ENCODE measurements around the gene DHRSX. TPM values are rescaled to one million over a fixed set of nuclear protein-coding genes. Genes with fewer than 3 reads are reported as not detected.

The DHRSX gene
- total and polyA plus RNA-seq, 2 of the 8 experiments (the other 6 are each of a cell fraction or from before 2014, with no cell fraction given): 35.1 to 43.4 TPM

GRCh38 chrX:2263203-2263602 lies 237.6 kb downstream of the DHRSX start:
- Histone ChIP-seq H3K9ac (replicated peaks in 1 of 4; ENCODE audit: extremely low read depth in 1 of 4, low read depth in 3 of 4, low read length in 3 of 4) (no peak overlapping the region; a peak in 2 of 7 replicates), H3K23ac (ENCODE audit: insufficient read length) (no peak overlapping the region), H3K79me1 (ENCODE audit: low read depth, low read length) (0 out of 2 replicates have a peak, but pooled peaks cover 5% of the 10 kb centered on the region), H4K20me1 (replicated peaks in 1 of 2; ENCODE audit: control insufficient read depth in 1 of 2, insufficient read depth in 2 of 2, low read length in 2 of 2) (peaks cover 2 to 6% of the 10 kb centered on the region in 2 experiments), H2BK15ac (ENCODE audit: low read length) (no peak overlapping the region), H3K4ac (replicated peaks; ENCODE audit: insufficient read length, low read depth, low read length) (no peak overlapping the region), H2BK120ac (replicated peaks; ENCODE audit: low read depth, low read length) (no peak overlapping the region), H3K14ac (ENCODE audit: insufficient read length) (no peak overlapping the region), H3K9me3 (ENCODE audit: insufficient read depth in 2 of 2, low read depth in 1 of 2, low read length in 1 of 2) (no peaks in the 10 kb centered on the region), H3K27ac (ENCODE audit: low read depth, low read length) (no peak overlapping the region), H2BK5ac (ENCODE audit: low read depth, low read length) (peak overlapping the region; percentile 41; the same call in 1 of the 2 replicates), H3K4me1 (replicated peaks in 1 of 4; ENCODE audit: control insufficient read depth in 3 of 4, insufficient read depth in 4 of 4, low read length in 3 of 4) (peaks cover 0 to 14% (median 8%) of the 10 kb centered on the region in 4 experiments; a peak in 5 of 7 replicates), H3K4me2 (ENCODE audit: insufficient read depth in 1 of 2, low read depth in 2 of 2, low read length in 2 of 2) (no peak overlapping the region; a peak in 1 of 4 replicates), H4K8ac (ENCODE audit: extremely low read depth, insufficient read depth, low read length) (no peak overlapping the region), H2BK20ac (ENCODE audit: low read length) (no peak overlapping the region), H4K5ac (ENCODE audit: insufficient read length, low read depth, low read length) (no peak overlapping the region), H3K18ac (ENCODE audit: extremely low read depth, low read length) (no peak overlapping the region), H3K56ac (replicated peaks; ENCODE audit: insufficient read length, low read depth, low read length) (no peak overlapping the region), H3K4me3 (ENCODE audit: extremely low read depth in 1 of 4, insufficient read depth in 2 of 4, low read depth in 3 of 4, low read length in 4 of 4) (no peak overlapping the region), H3K36me3 (ENCODE audit: control insufficient read depth in 2 of 4, insufficient read depth in 4 of 4, low read length in 3 of 4) (peaks cover 0 to 6% (median 3%) of the 10 kb centered on the region in 4 experiments; a peak in 5 of 8 replicates), H3K23me2 (ENCODE audit: low read depth, low read length) (no peaks in the 10 kb centered on the region), H2AFZ (ENCODE audit: low read length) (no peak overlapping the region), H2BK12ac (ENCODE audit: low read depth, low read length) (0 out of 2 replicates have a peak overlapping the region, but pooled peaks have one; percentile 29), H3K79me2 (ENCODE audit: control insufficient read depth in 1 of 2, insufficient read depth in 2 of 2, low read length in 2 of 2) (no peaks in the 10 kb centered on the region), H4K91ac (replicated peaks; ENCODE audit: insufficient read length, low read length) (no peak overlapping the region), H3K27me3 (replicated peaks in 1 of 4; ENCODE audit: control insufficient read depth in 3 of 4, extremely low read depth in 1 of 4, insufficient read depth in 3 of 4, low read length in 3 of 4) (no peaks in the 10 kb centered on the region), H2AK5ac (ENCODE audit: low read depth, low read length) (0 out of 2 replicates have a peak overlapping the region, but pooled peaks have one; percentile 24)
- DNase-seq (ENCODE audit: low read depth in 1 of 2, low spot score in 2 of 2) (no peak), FAIRE-seq (no peak)
- CTCF ChIA-PET (ENCODE audit: partially characterized antibody): no interaction called here
- TF ChIP-seq SRF (IDR thresholded peaks at IDR 0.05; ENCODE audit: low read depth, low read length) (no peak), FOSL1 (IDR thresholded peaks at IDR 0.05; ENCODE audit: insufficient read depth, low read depth, low read length) (no peak), SP2 (IDR thresholded peaks at IDR 0.05; ENCODE audit: low read length) (no peak), JUND (IDR thresholded peaks at IDR 0.05; ENCODE audit: low read length) (no peak), EGR1 (IDR thresholded peaks at IDR 0.05; ENCODE audit: borderline replicate concordance, low read depth, low read length) (no peak), CTBP2 (IDR thresholded peaks at IDR 0.05; ENCODE audit: borderline replicate concordance, insufficient read depth, insufficient read length, low read length) (no peak), RFX5 (IDR thresholded peaks at IDR 0.05; ENCODE audit: borderline replicate concordance, low read depth, low read length) (no peak), TAF7 (optimal IDR thresholded peaks at IDR 0.05; ENCODE audit: borderline replicate concordance, low read depth, low read length) (no peak), CBX5 (IDR thresholded peaks at IDR 0.05; ENCODE audit: low read depth, low read length) (no peak), NANOG (IDR thresholded peaks at IDR 0.05; ENCODE audit: insufficient read depth, low read depth, low read length, poor library complexity, severe bottlenecking) (no peak), HDAC6 (IDR thresholded peaks at IDR 0.05; ENCODE audit: low read depth, low read length) (no peak), SP4 (IDR thresholded peaks at IDR 0.05; ENCODE audit: low read length) (no peak)
- POLR2A ChIA-PET (ENCODE audit: partially characterized antibody): no interaction called here
- WGBS, 2 experiments (ENCODE audit: extremely low coverage in 1 of 2, insufficient coverage in 1 of 2, insufficient read length in 1 of 2, insufficient replicate concordance in 2 of 2, low coverage in 1 of 2, low lambda C conversion rate in 2 of 2, missing lambda C conversion rate in 1 of 2): 93% methylated on average over 6 of the region's 10 CpGs; no CpG with 5 or more reads in 1 of the 2 experiments
